ENCODE measurements around the gene FBXL5.
A peak's percentile ranks its signal among the peaks of the same experiment; 100 is the strongest.

The FBXL5 gene

DNA sequence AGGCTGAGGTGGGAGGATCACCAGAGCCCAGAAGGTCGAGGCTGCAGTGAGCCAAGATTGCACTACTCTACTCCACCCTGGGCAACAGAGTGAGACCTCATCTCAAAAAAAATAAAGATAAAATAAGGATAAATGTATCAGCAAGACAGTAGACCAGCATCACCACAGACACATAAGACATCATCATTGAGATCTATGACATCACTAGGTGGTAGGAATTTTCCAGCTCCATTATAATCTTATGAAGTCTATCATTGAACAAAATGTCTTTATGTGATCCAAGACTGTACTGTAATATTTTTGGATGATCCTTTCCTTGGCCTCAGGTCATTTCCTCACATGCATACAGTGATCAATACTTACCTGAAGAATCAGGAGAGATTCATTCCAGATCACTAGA lies 18.2 kb upstream of the FBXL5 start:
- Histone ChIP-seq H3K9me2 (replicated peaks; ENCODE audit: low read depth, low read length) (no peaks in the 10 kb centered on the region), H2AFZ (ENCODE audit: low read length) (no peak overlapping the region), H3K9me3 (ENCODE audit: insufficient read depth, low read depth, low read length) (no peaks in the 10 kb centered on the region), H3K4me2 (ENCODE audit: low read depth, low read length, poor library complexity, severe bottlenecking) (peak overlapping the region; percentile 35), H3K4me1 (ENCODE audit: insufficient read depth, low read length, poor library complexity, severe bottlenecking) (peaks cover 77% of the 10 kb centered on the region), H3K27me3 (ENCODE audit: insufficient read depth, low read length, poor library complexity, severe bottlenecking) (no peaks in the 10 kb centered on the region), H3F3A (ENCODE audit: low read depth) (peaks cover 27% of the 10 kb centered on the region), H3K9ac (ENCODE audit: low read depth, low read length, poor library complexity, severe bottlenecking) (no peak overlapping the region), H4K20me1 (ENCODE audit: insufficient read depth, low read length, poor library complexity, severe bottlenecking) (peaks cover 3% of the 10 kb centered on the region), H3K4me3 (ENCODE audit: low read length, poor library complexity, severe bottlenecking) (no peak overlapping the region), H3K36me3 (ENCODE audit: insufficient read depth, low read length) (no peaks in the 10 kb centered on the region), H3K79me2 (ENCODE audit: insufficient read depth, low read length) (peaks cover 64% of the 10 kb centered on the region)
- TF ChIP-seq, protein P1, sequence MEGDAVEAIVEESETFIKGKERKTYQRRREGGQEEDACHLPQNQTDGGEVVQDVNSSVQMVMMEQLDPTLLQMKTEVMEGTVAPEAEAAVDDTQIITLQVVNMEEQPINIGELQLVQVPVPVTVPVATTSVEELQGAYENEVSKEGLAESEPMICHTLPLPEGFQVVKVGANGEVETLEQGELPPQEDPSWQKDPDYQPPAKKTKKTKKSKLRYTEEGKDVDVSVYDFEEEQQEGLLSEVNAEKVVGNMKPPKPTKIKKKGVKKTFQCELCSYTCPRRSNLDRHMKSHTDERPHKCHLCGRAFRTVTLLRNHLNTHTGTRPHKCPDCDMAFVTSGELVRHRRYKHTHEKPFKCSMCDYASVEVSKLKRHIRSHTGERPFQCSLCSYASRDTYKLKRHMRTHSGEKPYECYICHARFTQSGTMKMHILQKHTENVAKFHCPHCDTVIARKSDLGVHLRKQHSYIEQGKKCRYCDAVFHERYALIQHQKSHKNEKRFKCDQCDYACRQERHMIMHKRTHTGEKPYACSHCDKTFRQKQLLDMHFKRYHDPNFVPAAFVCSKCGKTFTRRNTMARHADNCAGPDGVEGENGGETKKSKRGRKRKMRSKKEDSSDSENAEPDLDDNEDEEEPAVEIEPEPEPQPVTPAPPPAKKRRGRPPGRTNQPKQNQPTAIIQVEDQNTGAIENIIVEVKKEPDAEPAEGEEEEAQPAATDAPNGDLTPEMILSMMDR (conservative IDR thresholded peaks at IDR 0.05; ENCODE audit: low read length) = no peak
- TF ChIP-seq EZH2phosphoT487 (IDR thresholded peaks at IDR 0.05; ENCODE audit: borderline replicate concordance) = no peak

DNA sequence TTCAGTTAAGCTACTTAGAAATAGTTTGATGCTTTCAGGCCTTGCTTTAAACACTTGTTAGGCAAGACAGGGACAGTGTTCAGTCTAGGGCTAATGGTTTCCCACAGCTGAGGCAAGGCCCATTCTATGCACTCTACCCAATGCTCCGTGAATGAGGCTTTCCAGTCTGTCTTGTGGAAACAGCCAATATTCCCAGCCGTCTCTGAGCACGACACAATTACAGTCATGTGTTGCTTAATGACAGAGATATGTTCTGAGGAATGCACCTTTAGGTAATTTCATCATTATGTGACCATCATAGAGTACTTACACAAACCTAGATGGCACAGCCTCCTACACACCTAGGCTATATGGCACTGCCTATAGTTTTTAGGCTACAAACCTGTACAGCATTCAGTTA lies 16.9 kb upstream of the FBXL5 start:
- Histone ChIP-seq H3K4me1 (ENCODE audit: insufficient read depth, low read length, poor library complexity, severe bottlenecking) (peaks cover 71% of the 10 kb centered on the region), H3K79me2 (ENCODE audit: insufficient read depth, low read length) (peaks cover 52% of the 10 kb centered on the region), H4K20me1 (ENCODE audit: insufficient read depth, low read length, poor library complexity, severe bottlenecking) (peaks cover 3% of the 10 kb centered on the region)

DNA sequence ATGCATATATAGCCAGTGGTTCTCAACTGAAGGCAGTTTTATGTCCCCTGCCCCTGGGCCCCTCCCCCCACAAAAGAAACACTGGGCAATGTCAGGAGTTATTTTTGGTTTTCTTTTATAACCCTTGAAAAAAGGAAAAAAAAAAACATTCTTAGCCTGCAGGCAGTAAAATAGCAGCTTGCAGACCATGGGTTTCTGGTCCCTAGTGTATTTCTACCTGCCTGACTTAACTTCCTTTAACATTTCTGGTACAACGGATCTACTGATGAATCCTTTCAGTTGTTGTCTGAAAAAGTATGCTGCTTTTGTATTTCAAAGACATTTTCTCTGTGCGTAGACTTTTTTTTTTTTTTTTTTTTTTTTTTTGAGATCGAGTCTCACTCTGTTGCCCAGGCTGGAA lies 15.4 kb upstream of the FBXL5 start:
- Histone ChIP-seq H3F3A (ENCODE audit: low read depth) (peaks cover 23% of the 10 kb centered on the region), H3K9me2 (replicated peaks; ENCODE audit: low read depth, low read length) (no peaks in the 10 kb centered on the region), H2AFZ (ENCODE audit: low read length) (no peak overlapping the region), H3K4me3 (ENCODE audit: low read length, poor library complexity, severe bottlenecking) (peak overlapping the region; percentile 62), H3K79me2 (ENCODE audit: insufficient read depth, low read length) (peaks cover 37% of the 10 kb centered on the region), H3K4me2 (ENCODE audit: low read depth, low read length, poor library complexity, severe bottlenecking) (peak overlapping the region; percentile 70), H3K27me3 (ENCODE audit: insufficient read depth, low read length, poor library complexity, severe bottlenecking) (no peaks in the 10 kb centered on the region), H3K9ac (ENCODE audit: low read depth, low read length, poor library complexity, severe bottlenecking) (peak overlapping the region; percentile 66), H3K9me3 (ENCODE audit: insufficient read depth, low read depth, low read length) (no peaks in the 10 kb centered on the region), H4K20me1 (ENCODE audit: insufficient read depth, low read length, poor library complexity, severe bottlenecking) (peaks cover 3% of the 10 kb centered on the region), H3K4me1 (ENCODE audit: insufficient read depth, low read length, poor library complexity, severe bottlenecking) (peaks cover 67% of the 10 kb centered on the region), H3K36me3 (ENCODE audit: insufficient read depth, low read length) (no peaks in the 10 kb centered on the region)
- TF ChIP-seq, protein P1 (conservative IDR thresholded peaks at IDR 0.05; ENCODE audit: low read length) = no peak
- TF ChIP-seq EZH2phosphoT487 (IDR thresholded peaks at IDR 0.05; ENCODE audit: borderline replicate concordance) = no peak

More for the DNA sequence above, 16.9 kb upstream of the FBXL5 start:
- TF ChIP-seq, protein P1 (conservative IDR thresholded peaks at IDR 0.05; ENCODE audit: low read length) = no peak
- no peak for TF ChIP-seq EZH2phosphoT487 (IDR thresholded peaks at IDR 0.05; ENCODE audit: borderline replicate concordance)
- H3K27me3 ChIP-seq (ENCODE audit: insufficient read depth, low read length, poor library complexity, severe bottlenecking) = no peaks in the 10 kb centered on the region
- no peak overlapping the region for H2AFZ ChIP-seq (ENCODE audit: low read length)
- no peaks in the 10 kb centered on the region for H3K9me2 ChIP-seq (replicated peaks; ENCODE audit: low read depth, low read length)
- H3K9ac ChIP-seq (ENCODE audit: low read depth, low read length, poor library complexity, severe bottlenecking) = peak overlapping the region; percentile 20
- peaks cover 24% of the 10 kb centered on the region for H3F3A ChIP-seq (ENCODE audit: low read depth)
- peak overlapping the region; percentile 70 for H3K4me2 ChIP-seq (ENCODE audit: low read depth, low read length, poor library complexity, severe bottlenecking)
- peak overlapping the region; percentile 1 for H3K4me3 ChIP-seq (ENCODE audit: low read length, poor library complexity, severe bottlenecking)
- no peaks in the 10 kb centered on the region for H3K36me3 ChIP-seq (ENCODE audit: insufficient read depth, low read length)
- H3K9me3 ChIP-seq (ENCODE audit: insufficient read depth, low read depth, low read length) = no peaks in the 10 kb centered on the region
